Endothelial cell of umbilical vein (primary cell): ENCODE data around the gene PDPK1.

Experiments
- CTCF ChIP-seq, 2 donors: IDR thresholded peaks; 1 replicate in 1 of 2; 2 replicates in 1 of 2; pipeline ENCODE4 v1.5.1; 2011; ENCODE audit warnings: low read length in 2 of 2, mild to moderate bottlenecking in 2 of 2, moderate library complexity in 2 of 2, control low read depth in 1 of 2, inconsistent platforms in 1 of 2, low read depth in 1 of 2; ENCODE audit not compliant: insufficient read depth in 1 of 2; ENCODE audit errors: extremely low read depth in 1 of 2
- EZH2 ChIP-seq: IDR thresholded peaks from 2 replicates; pipeline ENCODE4 v1.6.1; 2012; ENCODE audit warnings: borderline replicate concordance, low read depth, mild to moderate bottlenecking, moderate library complexity, low read length, inconsistent platforms; ENCODE audit not compliant: severe bottlenecking
- FOS ChIP-seq: IDR thresholded peaks from 2 replicates; pipeline ENCODE4 v1.6.1; 2011; ENCODE audit warnings: mild to moderate bottlenecking, low read length, moderate library complexity, borderline replicate concordance; ENCODE audit not compliant: insufficient read depth
- JUN ChIP-seq: IDR thresholded peaks from 2 replicates; pipeline ENCODE4 v1.6.1; 2011; ENCODE audit warnings: borderline replicate concordance, low read depth; ENCODE audit not compliant: insufficient read length, insufficient read depth
- MYC ChIP-seq: IDR thresholded peaks from one replicate; pipeline ENCODE4 v1.6.1; 2011; ENCODE audit warnings: mild to moderate bottlenecking, low read depth, low read length
- POLR2A ChIP-seq: IDR thresholded peaks from 2 replicates; pipeline ENCODE4 v1.6.1; 2012; ENCODE audit warnings: low read depth, mild to moderate bottlenecking, control low read depth, low read length

GRCh38 chr16:2520097-2520783 is 17.6 kb upstream of the PDPK1 start, which contains the start of gene AMDHD2:
- TF ChIP-seq CTCF (IDR thresholded peaks at IDR 0.05; ENCODE audit: extremely low read depth in 1 of 2, insufficient read depth in 1 of 2, low read depth in 1 of 2, low read length in 2 of 2) (no peak), EZH2 (no peak), POLR2A (peak; percentile 84), MYC (no peak), JUN (no peak), FOS (no peak)
